ENCODE measurements around the gene SYNE1.

Gene SYNE1

GRCh38 chr6:152298848-152299735, 338.1 kb downstream of the SYNE1 start:
- Histone ChIP-seq H3K4me1 (ENCODE audit: control insufficient read depth, insufficient read depth, low read length) (peaks cover 18% of the 10 kb centered on the region), H3K9ac (ENCODE audit: low read length) (no peak overlapping the region)

GRCh38 chr6:152298055-152298647, 339.0 kb downstream of the SYNE1 start:
- Histone ChIP-seq H3K9ac (ENCODE audit: low read length) (no peak overlapping the region), H3K27ac (ENCODE audit: low read depth, low read length) (no peak overlapping the region), H3K4me3 (ENCODE audit: low read depth, low read length) (no peak overlapping the region)

More at GRCh38 chr6:152298848-152299735, 338.1 kb downstream of the SYNE1 start:
- Histone ChIP-seq H3K27ac (ENCODE audit: low read depth, low read length) (no peak overlapping the region), H3K27me3 (ENCODE audit: control insufficient read depth, insufficient read depth, low read length) (no peaks in the 10 kb centered on the region), H3K9me3 (ENCODE audit: control insufficient read depth, insufficient read depth, low read depth, low read length) (no peaks in the 10 kb centered on the region), H3K36me3 (ENCODE audit: control insufficient read depth, insufficient read depth, low read length) (no peaks in the 10 kb centered on the region), H3K4me3 (ENCODE audit: low read depth, low read length) (no peak overlapping the region)

GRCh38 chr6:152296648-152297376, 340.4 kb downstream of the SYNE1 start:
- no peaks in the 10 kb centered on the region for H3K9me3 ChIP-seq (ENCODE audit: control insufficient read depth, insufficient read depth, low read depth, low read length)
- H3K27ac ChIP-seq (ENCODE audit: low read depth, low read length) = no peak overlapping the region
- no peak overlapping the region for H3K9ac ChIP-seq (ENCODE audit: low read length)
- peaks cover 15% of the 10 kb centered on the region for H3K4me1 ChIP-seq (ENCODE audit: control insufficient read depth, insufficient read depth, low read length)
- no peaks in the 10 kb centered on the region for H3K36me3 ChIP-seq (ENCODE audit: control insufficient read depth, insufficient read depth, low read length)
- H3K27me3 ChIP-seq (ENCODE audit: control insufficient read depth, insufficient read depth, low read length) = no peaks in the 10 kb centered on the region
- no peak overlapping the region for H3K4me3 ChIP-seq (ENCODE audit: low read depth, low read length)

More at GRCh38 chr6:152298055-152298647, 339.0 kb downstream of the SYNE1 start:
- H3K4me1 ChIP-seq (ENCODE audit: control insufficient read depth, insufficient read depth, low read length) = peaks cover 18% of the 10 kb centered on the region
- H3K27me3 ChIP-seq (ENCODE audit: control insufficient read depth, insufficient read depth, low read length) = no peaks in the 10 kb centered on the region
- no peaks in the 10 kb centered on the region for H3K9me3 ChIP-seq (ENCODE audit: control insufficient read depth, insufficient read depth, low read depth, low read length)
- H3K36me3 ChIP-seq (ENCODE audit: control insufficient read depth, insufficient read depth, low read length) = no peaks in the 10 kb centered on the region

GRCh38 chr6:152295920-152296319, 341.2 kb downstream of the SYNE1 start:
- peaks cover 15% of the 10 kb centered on the region for H3K4me1 ChIP-seq (ENCODE audit: control insufficient read depth, insufficient read depth, low read length)
- H3K36me3 ChIP-seq (ENCODE audit: control insufficient read depth, insufficient read depth, low read length) = no peaks in the 10 kb centered on the region
- H3K4me3 ChIP-seq (ENCODE audit: low read depth, low read length) = no peak overlapping the region
- H3K27ac ChIP-seq (ENCODE audit: low read depth, low read length) = no peak overlapping the region
- no peak overlapping the region for H3K9ac ChIP-seq (ENCODE audit: low read length)
- no peaks in the 10 kb centered on the region for H3K27me3 ChIP-seq (ENCODE audit: control insufficient read depth, insufficient read depth, low read length)
- no peaks in the 10 kb centered on the region for H3K9me3 ChIP-seq (ENCODE audit: control insufficient read depth, insufficient read depth, low read depth, low read length)

GRCh38 chr6:152295346-152295745, 341.8 kb downstream of the SYNE1 start:
- Histone ChIP-seq H3K27ac (ENCODE audit: low read depth, low read length) (no peak overlapping the region), H3K4me3 (ENCODE audit: low read depth, low read length) (no peak overlapping the region), H3K9ac (ENCODE audit: low read length) (no peak overlapping the region), H3K36me3 (ENCODE audit: control insufficient read depth, insufficient read depth, low read length) (no peaks in the 10 kb centered on the region), H3K4me1 (ENCODE audit: control insufficient read depth, insufficient read depth, low read length) (peaks cover 15% of the 10 kb centered on the region), H3K27me3 (ENCODE audit: control insufficient read depth, insufficient read depth, low read length) (no peaks in the 10 kb centered on the region), H3K9me3 (ENCODE audit: control insufficient read depth, insufficient read depth, low read depth, low read length) (no peaks in the 10 kb centered on the region)

GRCh38 chr6:152293404-152293803, 343.8 kb downstream of the SYNE1 start:
- no peak overlapping the region for H3K27ac ChIP-seq (ENCODE audit: low read depth, low read length)
- H3K36me3 ChIP-seq (ENCODE audit: control insufficient read depth, insufficient read depth, low read length) = no peaks in the 10 kb centered on the region
- H3K4me1 ChIP-seq (ENCODE audit: control insufficient read depth, insufficient read depth, low read length) = peaks cover 9% of the 10 kb centered on the region
- no peak overlapping the region for H3K4me3 ChIP-seq (ENCODE audit: low read depth, low read length)
- no peaks in the 10 kb centered on the region for H3K9me3 ChIP-seq (ENCODE audit: control insufficient read depth, insufficient read depth, low read depth, low read length)
- no peak overlapping the region for H3K9ac ChIP-seq (ENCODE audit: low read length)
- H3K27me3 ChIP-seq (ENCODE audit: control insufficient read depth, insufficient read depth, low read length) = no peaks in the 10 kb centered on the region

- no peak overlapping the region for H3K4me3 ChIP-seq (ENCODE audit: low read depth, low read length)
- no peaks in the 10 kb centered on the region for H3K27me3 ChIP-seq (ENCODE audit: control insufficient read depth, insufficient read depth, low read length)
- no peaks in the 10 kb centered on the region for H3K9me3 ChIP-seq (ENCODE audit: control insufficient read depth, insufficient read depth, low read depth, low read length)
- no peaks in the 10 kb centered on the region for H3K36me3 ChIP-seq (ENCODE audit: control insufficient read depth, insufficient read depth, low read length)
- no peak overlapping the region for H3K27ac ChIP-seq (ENCODE audit: low read depth, low read length)
- peaks cover 9% of the 10 kb centered on the region for H3K4me1 ChIP-seq (ENCODE audit: control insufficient read depth, insufficient read depth, low read length)
- no peak overlapping the region for H3K9ac ChIP-seq (ENCODE audit: low read length)
These were observed 344.6 kb downstream of the SYNE1 start for GRCh38 chr6:152292555-152292954.

- H3K27ac ChIP-seq (ENCODE audit: low read depth, low read length) = no peak overlapping the region
- H3K9ac ChIP-seq (ENCODE audit: low read length) = no peak overlapping the region
- no peaks in the 10 kb centered on the region for H3K4me1 ChIP-seq (ENCODE audit: control insufficient read depth, insufficient read depth, low read length)
- no peaks in the 10 kb centered on the region for H3K27me3 ChIP-seq (ENCODE audit: control insufficient read depth, insufficient read depth, low read length)
- no peaks in the 10 kb centered on the region for H3K36me3 ChIP-seq (ENCODE audit: control insufficient read depth, insufficient read depth, low read length)
- no peak overlapping the region for H3K4me3 ChIP-seq (ENCODE audit: low read depth, low read length)
- no peaks in the 10 kb centered on the region for H3K9me3 ChIP-seq (ENCODE audit: control insufficient read depth, insufficient read depth, low read depth, low read length)
These were observed 346.5 kb downstream of the SYNE1 start for GRCh38 chr6:152290693-152291092.

GRCh38 chr6:152277826-152278329, 359.3 kb downstream of the SYNE1 start:
- H3K27me3 ChIP-seq (ENCODE audit: control insufficient read depth, insufficient read depth, low read length) = no peaks in the 10 kb centered on the region
- no peak overlapping the region for H3K9ac ChIP-seq (ENCODE audit: low read length)
- 0 out of 2 replicates have a peak, but pooled peaks cover 6% of the 10 kb centered on the region for H3K4me1 ChIP-seq (ENCODE audit: control insufficient read depth, insufficient read depth, low read length)
- H3K4me3 ChIP-seq (ENCODE audit: low read depth, low read length) = no peak overlapping the region
- no peak overlapping the region for H3K27ac ChIP-seq (ENCODE audit: low read depth, low read length)
- H3K36me3 ChIP-seq (ENCODE audit: control insufficient read depth, insufficient read depth, low read length) = no peaks in the 10 kb centered on the region
- H3K9me3 ChIP-seq (ENCODE audit: control insufficient read depth, insufficient read depth, low read depth, low read length) = no peaks in the 10 kb centered on the region

- H3K27ac ChIP-seq (ENCODE audit: low read depth, low read length) = no peak overlapping the region
- H3K27me3 ChIP-seq (ENCODE audit: control insufficient read depth, insufficient read depth, low read length) = no peaks in the 10 kb centered on the region
- no peaks in the 10 kb centered on the region for H3K9me3 ChIP-seq (ENCODE audit: control insufficient read depth, insufficient read depth, low read depth, low read length)
- H3K4me1 ChIP-seq (ENCODE audit: control insufficient read depth, insufficient read depth, low read length) = peaks cover 26% of the 10 kb centered on the region
- no peaks in the 10 kb centered on the region for H3K36me3 ChIP-seq (ENCODE audit: control insufficient read depth, insufficient read depth, low read length)
- H3K9ac ChIP-seq (ENCODE audit: low read length) = no peak overlapping the region
- no peak overlapping the region for H3K4me3 ChIP-seq (ENCODE audit: low read depth, low read length)
These were observed 363.5 kb downstream of the SYNE1 start for GRCh38 chr6:152273638-152274037.

All from HUES6 (cell line).